GM18498 (cell line): ENCODE measurements around the gene LGALSL.

Source experiments
- ATAC-seq: cut with Tn5 transposase; IDR thresholded peaks from one replicate; pipeline ENCODE4 v1.9.1; 2021; ENCODE audit warnings: mild to moderate bottlenecking, moderate library complexity; ENCODE audit not compliant: unreplicated experiment

Gene LGALSL

GRCh38 chr2:64470071-64470470 is 16.1 kb downstream of the LGALSL start:
- no peak for ATAC-seq

GRCh38 chr2:64470766-64471295 is 16.9 kb downstream of the LGALSL start:
- no peak for ATAC-seq

GRCh38 chr2:64471600-64471999 is 17.6 kb downstream of the LGALSL start:
- ATAC-seq: no peak

GRCh38 chr2:64472881-64473280 is 18.9 kb downstream of the LGALSL start:
- no peak for ATAC-seq

GRCh38 chr2:64474121-64474571 is 20.2 kb downstream of the LGALSL start:
- ATAC-seq: no peak

GRCh38 chr2:64474636-64475035 is 20.7 kb downstream of the LGALSL start:
- ATAC-seq: no peak

GRCh38 chr2:64477037-64477436 is 23.1 kb downstream of the LGALSL start:
- ATAC-seq: no peak

- ATAC-seq: no peak
Observed at GRCh38 chr2:64477979-64478378, 24.0 kb downstream of the LGALSL start.

GRCh38 chr2:64478502-64479230 is 24.7 kb downstream of the LGALSL start:
- ATAC-seq: no peak

GRCh38 chr2:64479259-64480117 is 25.5 kb downstream of the LGALSL start:
- ATAC-seq: no peak

GRCh38 chr2:64481665-64482064 is 27.7 kb downstream of the LGALSL start:
- no peak for ATAC-seq

GRCh38 chr2:64482243-64482642 is 28.3 kb downstream of the LGALSL start:
- no peak for ATAC-seq

GRCh38 chr2:64482765-64483504 is 29.0 kb downstream of the LGALSL start:
- no peak for ATAC-seq

GRCh38 chr2:64485331-64485730 is 31.4 kb downstream of the LGALSL start:
- no peak for ATAC-seq

GRCh38 chr2:64485961-64486360 is 32.0 kb downstream of the LGALSL start:
- ATAC-seq: no peak

- ATAC-seq: no peak
Observed at GRCh38 chr2:64487256-64488049, 33.5 kb downstream of the LGALSL start.

GRCh38 chr2:64488050-64488974 is 34.4 kb downstream of the LGALSL start:
- peak; percentile 69 for ATAC-seq

GRCh38 chr2:64489081-64489751 is 35.3 kb downstream of the LGALSL start:
- no peak for ATAC-seq

- ATAC-seq: no peak
Observed at GRCh38 chr2:64491426-64491825, 37.5 kb downstream of the LGALSL start.
